Measurements from ENCODE around the gene ROBO2.

ROBO2 gene

GRCh38 chr3:77039606-77040171 lies at the start of gene ROBO2:
ROBO2 (plus strand) TSS chr3:77040099; CDS start chr3:77040786, 687 bp downstream.
- Mint-ChIP-seq H3K27me3 (peaks cover 9% of the 10 kb centered on the region), H3K36me3 (ENCODE audit: insufficient read depth) (no peaks in the 10 kb centered on the region), H3K4me3 (no peak within 1 kb of the TSS), H3K27ac (ENCODE audit: low read depth) (no peak within 1 kb of the TSS), H3K9me3 (peaks cover 15% of the 10 kb centered on the region), H3K4me1 (no peaks in the 10 kb centered on the region)
- DNase-seq (ENCODE audit: low spot score in 2 of 2) (no peak), ATAC-seq (replicated peaks; ENCODE audit: extremely low read depth, poor library complexity, severe bottlenecking) (no peak)

- Mint-ChIP-seq H3K27me3 (no peaks in the 10 kb centered on the region), H3K27ac (ENCODE audit: low read depth) (no peak overlapping the region), H3K9me3 (no peaks in the 10 kb centered on the region), H3K36me3 (ENCODE audit: insufficient read depth) (no peaks in the 10 kb centered on the region), H3K4me3 (no peak overlapping the region), H3K4me1 (no peaks in the 10 kb centered on the region)
- ATAC-seq (replicated peaks; ENCODE audit: extremely low read depth, poor library complexity, severe bottlenecking): no peak
- DNase-seq (ENCODE audit: low spot score in 2 of 2): no peak
Measured at GRCh38 chr3:76990606-76991005, 49.3 kb upstream of the ROBO2 start.

GRCh38 chr3:76991165-76991564 lies 48.7 kb upstream of the ROBO2 start:
- H3K36me3 Mint-ChIP-seq (ENCODE audit: insufficient read depth): no peaks in the 10 kb centered on the region
- no peak overlapping the region for H3K27ac Mint-ChIP-seq (ENCODE audit: low read depth)
- no peaks in the 10 kb centered on the region for H3K27me3 Mint-ChIP-seq
- H3K4me3 Mint-ChIP-seq: no peak overlapping the region
- DNase-seq (ENCODE audit: low spot score in 2 of 2) (no peak), ATAC-seq (replicated peaks; ENCODE audit: extremely low read depth, poor library complexity, severe bottlenecking) (no peak)
- H3K9me3 Mint-ChIP-seq: no peaks in the 10 kb centered on the region
- no peaks in the 10 kb centered on the region for H3K4me1 Mint-ChIP-seq

GRCh38 chr3:76997733-76998132 lies 42.2 kb upstream of the ROBO2 start:
- Mint-ChIP-seq H3K27ac (ENCODE audit: low read depth) (no peak overlapping the region), H3K27me3 (no peaks in the 10 kb centered on the region), H3K9me3 (peaks cover 6% of the 10 kb centered on the region), H3K36me3 (ENCODE audit: insufficient read depth) (no peaks in the 10 kb centered on the region), H3K4me1 (no peaks in the 10 kb centered on the region), H3K4me3 (no peak overlapping the region)
- ATAC-seq (replicated peaks; ENCODE audit: extremely low read depth, poor library complexity, severe bottlenecking): no peak
- no peak for DNase-seq (ENCODE audit: low spot score in 2 of 2)

- H3K27me3 Mint-ChIP-seq: no peaks in the 10 kb centered on the region
- H3K4me3 Mint-ChIP-seq: no peak overlapping the region
- H3K9me3 Mint-ChIP-seq: peaks cover 6% of the 10 kb centered on the region
- no peaks in the 10 kb centered on the region for H3K36me3 Mint-ChIP-seq (ENCODE audit: insufficient read depth)
- H3K27ac Mint-ChIP-seq (ENCODE audit: low read depth): no peak overlapping the region
- H3K4me1 Mint-ChIP-seq: no peaks in the 10 kb centered on the region
- no peak for DNase-seq (ENCODE audit: low spot score in 2 of 2)
- no peak for ATAC-seq (replicated peaks; ENCODE audit: extremely low read depth, poor library complexity, severe bottlenecking)
Measured at GRCh38 chr3:76998555-76998954, 41.3 kb upstream of the ROBO2 start.

- Mint-ChIP-seq H3K27me3 (no peaks in the 10 kb centered on the region), H3K4me3 (no peak overlapping the region), H3K4me1 (no peaks in the 10 kb centered on the region), H3K9me3 (peaks cover 13% of the 10 kb centered on the region), H3K27ac (ENCODE audit: low read depth) (no peak overlapping the region), H3K36me3 (ENCODE audit: insufficient read depth) (no peaks in the 10 kb centered on the region)
- DNase-seq (ENCODE audit: low spot score in 2 of 2) (no peak), ATAC-seq (replicated peaks; ENCODE audit: extremely low read depth, poor library complexity, severe bottlenecking) (no peak)
Measured at GRCh38 chr3:77001062-77001701, 38.7 kb upstream of the ROBO2 start.

- no peaks in the 10 kb centered on the region for H3K36me3 Mint-ChIP-seq (ENCODE audit: insufficient read depth)
- H3K4me3 Mint-ChIP-seq: no peak overlapping the region
- DNase-seq (ENCODE audit: low spot score in 2 of 2) (no peak), ATAC-seq (replicated peaks; ENCODE audit: extremely low read depth, poor library complexity, severe bottlenecking) (no peak)
- peaks cover 18% of the 10 kb centered on the region for H3K9me3 Mint-ChIP-seq
- no peak overlapping the region for H3K27ac Mint-ChIP-seq (ENCODE audit: low read depth)
- no peaks in the 10 kb centered on the region for H3K4me1 Mint-ChIP-seq
- H3K27me3 Mint-ChIP-seq: no peaks in the 10 kb centered on the region
Measured at GRCh38 chr3:77014226-77014625, 25.7 kb upstream of the ROBO2 start.

GRCh38 chr3:77025471-77025870 lies 14.4 kb upstream of the ROBO2 start:
- DNase-seq (ENCODE audit: low spot score in 2 of 2) (no peak), ATAC-seq (replicated peaks; ENCODE audit: extremely low read depth, poor library complexity, severe bottlenecking) (no peak)
- Mint-ChIP-seq H3K27ac (ENCODE audit: low read depth) (no peak overlapping the region), H3K27me3 (no peaks in the 10 kb centered on the region), H3K4me1 (no peaks in the 10 kb centered on the region), H3K4me3 (no peak overlapping the region), H3K9me3 (peaks cover 31% of the 10 kb centered on the region), H3K36me3 (ENCODE audit: insufficient read depth) (no peaks in the 10 kb centered on the region)

- peaks cover 31% of the 10 kb centered on the region for H3K9me3 Mint-ChIP-seq
- no peaks in the 10 kb centered on the region for H3K4me1 Mint-ChIP-seq
- H3K36me3 Mint-ChIP-seq (ENCODE audit: insufficient read depth): no peaks in the 10 kb centered on the region
- H3K4me3 Mint-ChIP-seq: no peak overlapping the region
- DNase-seq (ENCODE audit: low spot score in 2 of 2) (no peak), ATAC-seq (replicated peaks; ENCODE audit: extremely low read depth, poor library complexity, severe bottlenecking) (no peak)
- H3K27me3 Mint-ChIP-seq: no peaks in the 10 kb centered on the region
- no peak overlapping the region for H3K27ac Mint-ChIP-seq (ENCODE audit: low read depth)
Measured at GRCh38 chr3:77026904-77027634, 12.8 kb upstream of the ROBO2 start.

- no peak overlapping the region for H3K27ac Mint-ChIP-seq (ENCODE audit: low read depth)
- no peaks in the 10 kb centered on the region for H3K4me1 Mint-ChIP-seq
- DNase-seq (ENCODE audit: low spot score in 2 of 2): no peak
- no peaks in the 10 kb centered on the region for H3K27me3 Mint-ChIP-seq
- peaks cover 33% of the 10 kb centered on the region for H3K9me3 Mint-ChIP-seq
- no peak overlapping the region for H3K4me3 Mint-ChIP-seq
- H3K36me3 Mint-ChIP-seq (ENCODE audit: insufficient read depth): no peaks in the 10 kb centered on the region
- no peak for ATAC-seq (replicated peaks; ENCODE audit: extremely low read depth, poor library complexity, severe bottlenecking)
Measured at GRCh38 chr3:77028005-77028404, 11.9 kb upstream of the ROBO2 start.

- ATAC-seq (replicated peaks; ENCODE audit: extremely low read depth, poor library complexity, severe bottlenecking) (no peak), DNase-seq (ENCODE audit: low spot score in 2 of 2) (no peak)
- H3K4me3 Mint-ChIP-seq: no peak overlapping the region
- peaks cover 9% of the 10 kb centered on the region for H3K27me3 Mint-ChIP-seq
- no peaks in the 10 kb centered on the region for H3K36me3 Mint-ChIP-seq (ENCODE audit: insufficient read depth)
- peaks cover 15% of the 10 kb centered on the region for H3K9me3 Mint-ChIP-seq
- no peak overlapping the region for H3K27ac Mint-ChIP-seq (ENCODE audit: low read depth)
- H3K4me1 Mint-ChIP-seq: no peaks in the 10 kb centered on the region
Measured at GRCh38 chr3:77038468-77038929, 1.4 kb upstream of the ROBO2 start.

GRCh38 chr3:77038930-77039605 lies 831 bp upstream of the ROBO2 start:
- no peak for DNase-seq (ENCODE audit: low spot score in 2 of 2)
- no peak overlapping the region for H3K4me3 Mint-ChIP-seq
- H3K4me1 Mint-ChIP-seq: no peaks in the 10 kb centered on the region
- H3K36me3 Mint-ChIP-seq (ENCODE audit: insufficient read depth): no peaks in the 10 kb centered on the region
- peaks cover 15% of the 10 kb centered on the region for H3K9me3 Mint-ChIP-seq
- ATAC-seq (replicated peaks; ENCODE audit: extremely low read depth, poor library complexity, severe bottlenecking): no peak
- peaks cover 9% of the 10 kb centered on the region for H3K27me3 Mint-ChIP-seq
- no peak overlapping the region for H3K27ac Mint-ChIP-seq (ENCODE audit: low read depth)
